Measurements from ENCODE around the gene SNRNP200.
A peak's percentile ranks its signal among the peaks of the same experiment; 100 is the strongest.
"Not testable (repeated sequence)": the region's sequence is repeated elsewhere in the genome, so short reads cannot be mapped to it uniquely, and the experiment has no call there.

Gene SNRNP200

GRCh38 chr2:96305979-96306308 is 598 bp upstream of the SNRNP200 start:
- Histone ChIP-seq H3K27ac (ENCODE audit: low read length) (peak overlapping the region; percentile 63), H3K27me3 (ENCODE audit: control insufficient read depth, insufficient read depth, low read length) (no peaks in the 10 kb centered on the region), H3K36me3 (ENCODE audit: control insufficient read depth, low read depth, low read length) (peaks cover 32% of the 10 kb centered on the region), H3K9ac (ENCODE audit: low read length) (peak overlapping the region; percentile 83), H3K4me1 (ENCODE audit: control insufficient read depth, low read depth, low read length) (no peaks in the 10 kb centered on the region), H3K4me3 (ENCODE audit: low read length) (peak overlapping the region; percentile 99), H3K9me3 (ENCODE audit: control insufficient read depth, low read depth, low read length) (no peaks in the 10 kb centered on the region)

DNA sequence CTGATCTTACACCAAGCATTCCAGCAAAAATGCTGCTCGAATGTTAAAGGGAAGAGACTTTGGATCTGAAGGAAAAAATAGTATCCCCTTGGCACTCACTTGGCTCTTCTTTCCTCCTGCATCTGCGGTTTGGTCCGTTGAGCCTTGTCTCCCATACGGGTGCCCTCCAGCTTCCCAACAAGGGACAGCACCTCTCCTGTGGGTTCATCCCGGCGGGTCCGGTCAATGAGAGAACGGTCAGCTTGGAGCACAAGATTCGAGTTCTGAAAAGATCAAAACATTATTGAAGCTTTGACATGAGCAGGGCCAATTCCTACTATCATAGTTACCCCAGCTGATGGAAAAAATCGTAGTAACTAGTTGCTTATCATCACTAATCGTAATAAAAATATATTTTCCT is 740 bp downstream of the SNRNP200 start:
- H3K9me3 ChIP-seq (ENCODE audit: control insufficient read depth, low read depth, low read length): no peaks in the 10 kb centered on the region
- peaks cover 42% of the 10 kb centered on the region for H3K36me3 ChIP-seq (ENCODE audit: control insufficient read depth, low read depth, low read length)
- H3K4me1 ChIP-seq (ENCODE audit: control insufficient read depth, low read depth, low read length): no peaks in the 10 kb centered on the region
- no peaks in the 10 kb centered on the region for H3K27me3 ChIP-seq (ENCODE audit: control insufficient read depth, insufficient read depth, low read length)
- H3K4me3 ChIP-seq (ENCODE audit: low read length): peak overlapping the region; percentile 99
- H3K9ac ChIP-seq (ENCODE audit: low read length): peak overlapping the region; percentile 83
- H3K27ac ChIP-seq (ENCODE audit: low read length): no peak overlapping the region

DNA sequence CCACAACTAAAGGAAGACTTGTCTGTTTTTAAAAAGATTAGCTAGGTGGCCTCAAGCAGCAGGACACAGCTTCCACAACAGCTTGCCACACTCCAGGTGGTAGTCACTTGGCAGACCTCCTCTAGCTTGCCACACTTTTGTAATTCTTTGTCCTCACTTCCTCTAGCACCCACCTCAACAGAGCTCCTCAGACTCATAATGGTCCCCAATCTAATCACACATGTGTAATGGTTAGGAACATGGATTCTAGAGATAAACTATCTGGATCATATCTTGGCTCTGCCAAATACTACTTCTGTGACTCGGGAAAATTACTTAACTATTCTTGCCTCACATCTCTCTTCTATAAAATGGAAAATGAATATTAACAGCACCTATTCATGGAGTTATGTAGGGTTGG is 3.5 kb downstream of the SNRNP200 start:
- Histone ChIP-seq H3K4me3 (ENCODE audit: low read length) (no peak overlapping the region), H3K9me3 (ENCODE audit: control insufficient read depth, low read depth, low read length) (no peaks in the 10 kb centered on the region), H3K9ac (ENCODE audit: low read length) (no peak overlapping the region), H3K27me3 (ENCODE audit: control insufficient read depth, insufficient read depth, low read length) (no peaks in the 10 kb centered on the region), H3K27ac (ENCODE audit: low read length) (no peak overlapping the region), H3K36me3 (ENCODE audit: control insufficient read depth, low read depth, low read length) (peaks cover 69% of the 10 kb centered on the region), H3K4me1 (ENCODE audit: control insufficient read depth, low read depth, low read length) (no peaks in the 10 kb centered on the region)

DNA sequence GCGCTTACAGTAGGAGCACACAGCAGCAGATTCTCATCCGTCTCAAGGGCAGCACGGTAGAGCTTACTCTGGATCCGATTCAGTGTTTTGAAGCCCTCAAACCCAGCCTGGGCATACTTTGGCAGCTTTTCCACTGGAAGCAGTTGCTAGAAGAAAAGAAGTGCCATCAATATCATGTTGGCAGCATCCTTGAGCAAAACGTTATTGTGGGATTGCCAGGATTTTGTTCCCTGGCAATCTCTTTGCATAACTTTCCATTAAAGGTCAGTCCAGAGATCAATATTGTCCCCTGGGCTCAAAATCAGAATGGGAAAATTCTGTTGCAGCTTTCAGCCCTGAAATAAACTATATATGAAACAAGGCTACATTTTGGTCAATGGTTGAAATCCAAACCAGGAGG is 8.4 kb downstream of the SNRNP200 start:
- no peak overlapping the region for H3K27ac ChIP-seq (ENCODE audit: low read length)
- no peak overlapping the region for H3K4me3 ChIP-seq (ENCODE audit: low read length)
- no peaks in the 10 kb centered on the region for H3K9me3 ChIP-seq (ENCODE audit: control insufficient read depth, low read depth, low read length)
- H3K4me1 ChIP-seq (ENCODE audit: control insufficient read depth, low read depth, low read length): no peaks in the 10 kb centered on the region
- peaks cover 93% of the 10 kb centered on the region for H3K36me3 ChIP-seq (ENCODE audit: control insufficient read depth, low read depth, low read length)
- no peak overlapping the region for H3K9ac ChIP-seq (ENCODE audit: low read length)
- H3K27me3 ChIP-seq (ENCODE audit: control insufficient read depth, insufficient read depth, low read length): no peaks in the 10 kb centered on the region

DNA sequence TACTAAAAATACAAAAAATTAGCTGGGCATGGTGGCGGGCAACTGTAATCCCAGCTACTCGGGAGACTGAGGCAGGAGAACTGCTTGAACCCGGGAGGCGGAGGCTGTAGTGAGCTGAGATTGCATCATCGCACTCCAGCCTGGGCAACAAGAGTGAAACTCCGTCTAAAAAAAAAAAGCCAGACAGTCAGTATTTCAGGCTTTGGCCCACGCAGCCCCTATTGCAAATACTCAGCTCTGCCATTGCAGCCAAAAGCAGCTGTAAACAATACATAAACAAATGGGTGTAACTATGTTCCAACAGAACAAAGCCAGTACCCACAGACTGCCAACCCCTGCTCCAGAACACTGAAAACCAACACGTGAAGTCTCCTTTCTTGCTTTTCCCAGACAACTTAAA is 11.1 kb downstream of the SNRNP200 start:
- not testable (repeated sequence) for H3K4me1 ChIP-seq (ENCODE audit: control insufficient read depth, low read depth, low read length); H3K4me3 ChIP-seq (ENCODE audit: low read length); H3K27ac ChIP-seq (ENCODE audit: low read length); H3K9ac ChIP-seq (ENCODE audit: low read length); H3K9me3 ChIP-seq (ENCODE audit: control insufficient read depth, low read depth, low read length); H3K27me3 ChIP-seq (ENCODE audit: control insufficient read depth, insufficient read depth, low read length)
- peaks cover 97% of the 10 kb centered on the region for H3K36me3 ChIP-seq (ENCODE audit: control insufficient read depth, low read depth, low read length)

DNA sequence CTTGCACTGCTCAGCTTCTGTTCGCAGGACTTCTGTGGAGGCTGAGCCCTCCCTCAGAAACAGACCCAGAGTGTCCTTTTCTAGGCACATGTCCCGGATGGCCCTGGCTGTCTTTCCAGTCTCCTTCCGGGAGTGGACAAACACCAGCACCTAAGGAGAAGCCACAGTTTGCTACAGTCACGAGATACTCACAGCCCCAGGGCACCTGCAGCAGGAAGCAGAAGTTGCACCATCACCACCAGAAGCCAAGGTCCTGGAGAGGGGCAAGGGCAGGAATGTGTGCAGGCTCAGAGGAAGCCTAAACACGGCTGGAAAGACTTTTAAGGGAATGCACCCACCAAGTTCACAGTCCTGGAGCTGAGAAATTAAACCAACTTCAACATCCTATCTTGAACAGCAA is 13.6 kb downstream of the SNRNP200 start:
- Histone ChIP-seq H3K27ac (ENCODE audit: low read length) (no peak overlapping the region), H3K27me3 (ENCODE audit: control insufficient read depth, insufficient read depth, low read length) (no peaks in the 10 kb centered on the region), H3K4me3 (ENCODE audit: low read length) (no peak overlapping the region), H3K9ac (ENCODE audit: low read length) (no peak overlapping the region), H3K36me3 (ENCODE audit: control insufficient read depth, low read depth, low read length) (peaks cover 97% of the 10 kb centered on the region), H3K9me3 (ENCODE audit: control insufficient read depth, low read depth, low read length) (no peaks in the 10 kb centered on the region), H3K4me1 (ENCODE audit: control insufficient read depth, low read depth, low read length) (no peaks in the 10 kb centered on the region)

GRCh38 chr2:96287273-96287856 is 18.0 kb downstream of the SNRNP200 start:
- H3K27ac ChIP-seq (ENCODE audit: low read length): no peak overlapping the region
- H3K4me1 ChIP-seq (ENCODE audit: control insufficient read depth, low read depth, low read length): no peaks in the 10 kb centered on the region
- H3K9me3 ChIP-seq (ENCODE audit: control insufficient read depth, low read depth, low read length): no peaks in the 10 kb centered on the region
- no peak overlapping the region for H3K9ac ChIP-seq (ENCODE audit: low read length)
- no peaks in the 10 kb centered on the region for H3K27me3 ChIP-seq (ENCODE audit: control insufficient read depth, insufficient read depth, low read length)
- no peak overlapping the region for H3K4me3 ChIP-seq (ENCODE audit: low read length)
- peaks cover 100% of the 10 kb centered on the region for H3K36me3 ChIP-seq (ENCODE audit: control insufficient read depth, low read depth, low read length)

DNA sequence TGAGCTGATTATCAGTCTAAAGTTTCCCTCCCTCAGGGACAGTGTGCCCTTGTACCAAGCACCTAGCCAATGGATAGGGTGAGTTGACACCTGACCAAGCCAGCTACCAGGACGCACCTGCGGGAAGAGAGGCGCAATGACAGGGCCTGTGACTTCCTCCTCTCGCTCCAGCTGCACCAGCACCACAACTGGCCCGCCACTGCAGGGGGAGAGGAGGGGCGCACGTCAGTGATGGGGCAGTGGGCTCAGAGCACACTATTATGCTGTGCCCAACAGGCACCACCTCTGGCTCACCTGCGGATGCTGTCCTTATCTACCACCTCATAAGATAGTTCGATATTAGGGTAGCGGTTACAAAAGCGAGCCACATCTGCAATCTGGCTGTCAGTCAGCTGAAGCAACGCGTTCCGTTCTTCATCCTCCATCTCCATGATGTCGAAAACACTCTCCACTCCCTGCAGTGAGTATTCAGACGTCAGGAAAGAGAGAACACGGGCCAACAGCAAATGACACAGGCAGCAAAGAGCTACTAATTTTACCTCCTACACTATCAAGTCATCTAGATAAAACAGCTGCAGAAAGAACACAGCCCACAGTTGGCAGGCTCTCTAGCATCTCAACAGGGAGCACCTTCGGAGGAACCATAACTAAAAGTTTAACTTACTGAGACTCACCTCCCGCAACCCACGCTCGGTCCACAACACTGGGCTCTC is 28.4 kb downstream of the SNRNP200 start:
- Histone ChIP-seq H3K27me3 (ENCODE audit: control insufficient read depth, insufficient read depth, low read length) (no peaks in the 10 kb centered on the region), H3K9me3 (ENCODE audit: control insufficient read depth, low read depth, low read length) (no peaks in the 10 kb centered on the region), H3K4me1 (ENCODE audit: control insufficient read depth, low read depth, low read length) (no peaks in the 10 kb centered on the region), H3K9ac (ENCODE audit: low read length) (no peak overlapping the region), H3K4me3 (ENCODE audit: low read length) (no peak overlapping the region), H3K36me3 (ENCODE audit: control insufficient read depth, low read depth, low read length) (peaks cover 83% of the 10 kb centered on the region), H3K27ac (ENCODE audit: low read length) (no peak overlapping the region)

DNA sequence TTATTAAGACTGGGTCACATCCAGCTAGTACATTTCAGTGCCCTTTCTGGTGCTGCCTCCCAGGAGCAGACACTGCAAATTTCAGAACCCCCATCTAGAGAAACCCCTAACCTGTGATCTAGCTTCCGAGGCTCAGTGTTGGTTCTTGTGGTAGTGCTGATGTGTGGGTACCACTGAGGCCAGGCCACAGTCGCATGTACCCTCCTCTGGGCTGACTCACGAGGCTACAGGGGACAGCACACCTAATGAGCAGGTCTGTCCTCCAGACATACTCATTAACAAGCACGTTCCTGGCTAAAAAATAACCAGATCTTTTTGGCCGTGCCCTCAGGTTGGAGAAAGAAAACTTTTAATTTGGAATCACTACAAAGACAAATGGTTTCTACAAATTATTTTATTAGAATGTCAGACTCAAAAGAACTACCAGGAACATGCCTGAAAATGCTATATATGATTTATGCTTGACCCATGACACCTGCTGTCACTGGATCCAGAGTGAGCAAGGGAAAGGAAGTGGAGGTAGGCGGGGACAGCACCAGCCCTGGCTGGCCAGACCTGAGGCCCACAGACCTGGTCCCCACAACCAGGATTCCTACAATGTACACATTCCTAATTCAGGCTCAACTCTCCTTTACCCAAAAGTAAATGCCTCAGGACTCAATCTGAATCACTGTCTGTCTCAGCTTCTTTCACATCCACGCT is 30.8 kb downstream of the SNRNP200 start:
- H3K36me3 ChIP-seq (ENCODE audit: control insufficient read depth, low read depth, low read length): peaks cover 84% of the 10 kb centered on the region
- H3K27me3 ChIP-seq (ENCODE audit: control insufficient read depth, insufficient read depth, low read length): no peaks in the 10 kb centered on the region
- no peak overlapping the region for H3K27ac ChIP-seq (ENCODE audit: low read length)
- H3K9ac ChIP-seq (ENCODE audit: low read length): no peak overlapping the region
- no peaks in the 10 kb centered on the region for H3K4me1 ChIP-seq (ENCODE audit: control insufficient read depth, low read depth, low read length)
- no peaks in the 10 kb centered on the region for H3K9me3 ChIP-seq (ENCODE audit: control insufficient read depth, low read depth, low read length)
- no peak overlapping the region for H3K4me3 ChIP-seq (ENCODE audit: low read length)

DNA sequence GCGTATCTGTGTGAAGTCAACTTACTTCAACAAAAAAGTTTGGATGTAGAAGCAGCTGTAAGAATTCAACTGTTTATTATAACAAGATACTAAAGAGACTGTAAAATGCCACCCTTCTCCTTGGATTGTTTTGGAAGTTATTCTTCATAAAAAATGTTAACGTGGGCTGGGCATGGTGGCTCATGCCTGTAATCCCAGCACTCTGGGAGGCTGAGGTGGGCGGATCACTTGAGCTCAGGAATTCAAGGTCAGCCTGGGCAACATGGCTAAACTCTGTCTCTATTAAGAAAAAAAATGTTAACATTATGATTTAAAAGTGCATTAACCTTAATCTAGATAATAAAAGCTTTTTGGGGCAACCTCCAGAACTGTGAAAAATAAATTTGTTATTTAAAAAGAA is 31.6 kb downstream of the SNRNP200 start:
- Histone ChIP-seq H3K27ac (ENCODE audit: low read length) (no peak overlapping the region), H3K27me3 (ENCODE audit: control insufficient read depth, insufficient read depth, low read length) (no peaks in the 10 kb centered on the region), H3K4me3 (ENCODE audit: low read length) (no peak overlapping the region), H3K9ac (ENCODE audit: low read length) (no peak overlapping the region), H3K4me1 (ENCODE audit: control insufficient read depth, low read depth, low read length) (no peaks in the 10 kb centered on the region), H3K36me3 (ENCODE audit: control insufficient read depth, low read depth, low read length) (peaks cover 82% of the 10 kb centered on the region), H3K9me3 (ENCODE audit: control insufficient read depth, low read depth, low read length) (no peaks in the 10 kb centered on the region)

DNA sequence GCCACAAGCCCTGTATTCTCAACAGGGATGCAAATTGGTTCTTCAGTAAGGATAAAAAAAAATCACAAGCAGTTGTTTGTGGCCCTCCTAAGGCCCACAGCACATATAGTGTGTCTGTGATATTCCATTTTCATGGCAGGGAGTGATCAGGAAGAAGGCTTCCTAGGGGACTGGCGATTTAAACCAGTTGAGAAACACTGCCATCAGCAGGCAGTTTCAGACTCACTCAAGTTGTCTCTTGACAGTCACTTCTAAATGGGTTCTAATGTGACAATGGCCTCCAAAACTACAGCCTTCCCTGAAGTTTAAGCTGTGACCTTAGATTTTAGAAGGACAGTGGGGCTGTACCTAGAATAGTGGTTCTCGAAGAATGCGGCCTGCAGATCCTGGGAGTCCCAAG is 33.4 kb downstream of the SNRNP200 start:
- peaks cover 74% of the 10 kb centered on the region for H3K36me3 ChIP-seq (ENCODE audit: control insufficient read depth, low read depth, low read length)
- no peak overlapping the region for H3K4me3 ChIP-seq (ENCODE audit: low read length)
- no peak overlapping the region for H3K27ac ChIP-seq (ENCODE audit: low read length)
- H3K27me3 ChIP-seq (ENCODE audit: control insufficient read depth, insufficient read depth, low read length): no peaks in the 10 kb centered on the region
- H3K4me1 ChIP-seq (ENCODE audit: control insufficient read depth, low read depth, low read length): no peaks in the 10 kb centered on the region
- H3K9ac ChIP-seq (ENCODE audit: low read length): no peak overlapping the region
- no peaks in the 10 kb centered on the region for H3K9me3 ChIP-seq (ENCODE audit: control insufficient read depth, low read depth, low read length)
